ENCODE results near the gene GRK7.
A peak's percentile ranks its signal among the peaks of the same experiment; 100 is the strongest.
"Not testable (repeated sequence)": the region's sequence is repeated elsewhere in the genome, so short reads cannot be mapped to it uniquely, and the experiment has no call there.

The GRK7 gene

DNA sequence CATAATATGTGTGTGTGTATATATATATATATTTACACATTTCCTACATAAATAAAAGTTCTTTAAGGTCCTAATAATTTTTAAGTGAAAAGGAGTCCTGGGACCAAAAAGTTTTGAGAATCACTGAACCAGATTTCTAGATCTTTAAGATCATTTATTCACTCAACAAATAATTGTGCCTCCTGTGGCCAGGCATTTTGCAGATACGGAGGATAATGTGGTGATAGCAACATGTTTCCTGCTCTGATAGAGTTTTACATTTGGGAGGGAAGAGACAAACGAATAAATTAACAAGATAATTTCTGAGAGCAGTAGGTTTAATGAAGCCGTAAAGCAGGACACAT is 25.6 kb upstream of the GRK7 start:
- ATAC-seq (replicated peaks; ENCODE audit: extremely low read depth, poor library complexity, severe bottlenecking) (no peak), DNase-seq (ENCODE audit: low spot score in 2 of 2) (no peak)
- no peaks in the 10 kb centered on the region for H3K27me3 Mint-ChIP-seq
- peak overlapping the region; percentile 97 for H3K4me3 Mint-ChIP-seq
- H3K36me3 Mint-ChIP-seq (ENCODE audit: insufficient read depth), result peaks cover 18% of the 10 kb centered on the region
- no peaks in the 10 kb centered on the region for H3K9me3 Mint-ChIP-seq
- H3K4me1 Mint-ChIP-seq, result peaks cover 23% of the 10 kb centered on the region
- H3K27ac Mint-ChIP-seq (ENCODE audit: low read depth), result peak overlapping the region; percentile 98

DNA sequence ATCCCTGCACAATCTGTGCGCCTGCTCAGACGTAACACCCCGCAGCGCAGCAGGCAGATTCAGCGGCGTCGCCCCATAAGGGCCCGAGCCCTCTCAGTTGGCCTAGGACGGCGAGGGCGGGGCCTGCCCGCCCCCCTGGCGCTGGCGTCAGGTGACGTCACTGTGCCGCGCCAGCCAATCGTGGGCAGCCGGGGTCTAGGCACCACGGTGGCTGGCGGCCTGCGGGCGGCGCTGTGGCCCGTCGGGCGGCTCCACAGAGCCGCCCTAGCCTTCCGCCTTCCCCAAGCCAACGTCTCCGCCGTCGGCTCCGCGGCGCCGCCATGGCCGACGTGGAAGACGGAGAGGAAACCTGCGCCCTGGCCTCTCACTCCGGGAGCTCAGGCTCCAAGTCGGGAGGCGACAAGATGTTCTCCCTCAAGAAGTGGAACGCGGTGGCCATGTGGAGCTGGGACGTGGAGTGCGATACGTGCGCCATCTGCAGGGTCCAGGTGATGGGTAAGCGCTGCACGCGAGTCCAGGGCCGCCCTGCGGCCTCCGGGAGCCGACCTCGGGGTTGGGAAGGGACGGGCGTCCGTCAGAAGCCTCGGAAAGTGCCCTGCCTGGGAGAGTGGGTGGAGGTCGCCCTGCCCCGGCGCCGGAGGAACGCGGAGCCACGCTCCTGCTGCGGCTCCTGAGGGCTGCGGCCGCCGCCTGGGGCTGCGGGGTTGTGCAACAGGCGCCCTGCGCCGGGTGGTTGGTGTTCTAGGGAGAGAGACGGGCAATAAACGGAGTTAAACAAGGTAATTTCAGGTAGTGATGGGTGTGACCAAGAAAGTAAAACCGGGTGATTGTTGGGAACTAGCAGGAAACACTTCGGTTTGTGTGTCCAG is 25.0 kb upstream of the GRK7 start, which contains the start of gene RNF7:
RNF7 (plus strand) TSS at position 277 of the 869 bp plus-strand sequence; CDS start at position 321, 44 bp downstream.
- Mint-ChIP-seq H3K27me3 (no peaks in the 10 kb centered on the region), H3K36me3 (ENCODE audit: insufficient read depth) (peaks cover 21% of the 10 kb centered on the region), H3K4me1 (peaks cover 29% of the 10 kb centered on the region), H3K27ac (ENCODE audit: low read depth) (peak within 1 kb of the TSS; percentile 98), H3K9me3 (no peaks in the 10 kb centered on the region), H3K4me3 (peak within 1 kb of the TSS; percentile 97)
- peak; percentile 93 for ATAC-seq (replicated peaks; ENCODE audit: extremely low read depth, poor library complexity, severe bottlenecking)
- DNase-seq (ENCODE audit: low spot score in 2 of 2), result peak; percentile 93 to 97

GRCh38 chr3:141738891-141739363 is 24.3 kb upstream of the GRK7 start:
- H3K9me3 Mint-ChIP-seq, result no peaks in the 10 kb centered on the region
- peak overlapping the region; percentile 98 for H3K27ac Mint-ChIP-seq (ENCODE audit: low read depth)
- peaks cover 31% of the 10 kb centered on the region for H3K4me1 Mint-ChIP-seq
- DNase-seq (ENCODE audit: low spot score in 2 of 2) (no peak), ATAC-seq (replicated peaks; ENCODE audit: extremely low read depth, poor library complexity, severe bottlenecking) (no peak)
- H3K4me3 Mint-ChIP-seq, result peak overlapping the region; percentile 97
- H3K36me3 Mint-ChIP-seq (ENCODE audit: insufficient read depth), result peaks cover 23% of the 10 kb centered on the region
- no peaks in the 10 kb centered on the region for H3K27me3 Mint-ChIP-seq

DNA sequence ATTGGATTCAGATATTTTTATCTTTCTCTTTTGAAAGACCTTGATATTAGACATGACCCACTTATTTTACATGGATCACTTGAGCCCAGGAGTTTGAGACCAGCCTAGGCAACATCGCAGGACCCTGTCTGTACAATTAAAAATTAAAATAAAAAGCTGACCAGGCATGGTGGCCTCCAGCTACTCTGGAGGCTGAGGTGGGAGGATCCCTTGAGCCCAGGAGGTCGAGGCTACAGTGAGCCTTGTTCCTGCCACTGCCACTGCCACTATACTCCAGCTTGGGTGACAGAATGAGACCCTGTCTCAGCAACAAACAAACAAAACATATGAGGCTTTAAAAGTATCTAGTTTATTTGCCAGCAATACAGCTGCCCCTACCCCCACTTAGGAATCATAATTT is 23.5 kb upstream of the GRK7 start:
- H3K27ac Mint-ChIP-seq (ENCODE audit: low read depth), result peak overlapping the region; percentile 98
- H3K36me3 Mint-ChIP-seq (ENCODE audit: insufficient read depth), result peaks cover 30% of the 10 kb centered on the region
- peaks cover 39% of the 10 kb centered on the region for H3K4me1 Mint-ChIP-seq
- ATAC-seq (replicated peaks; ENCODE audit: extremely low read depth, poor library complexity, severe bottlenecking) (no peak), DNase-seq (ENCODE audit: low spot score in 2 of 2) (no peak)
- peak overlapping the region; percentile 97 for H3K4me3 Mint-ChIP-seq
- H3K9me3 Mint-ChIP-seq, result no peaks in the 10 kb centered on the region
- no peaks in the 10 kb centered on the region for H3K27me3 Mint-ChIP-seq

DNA sequence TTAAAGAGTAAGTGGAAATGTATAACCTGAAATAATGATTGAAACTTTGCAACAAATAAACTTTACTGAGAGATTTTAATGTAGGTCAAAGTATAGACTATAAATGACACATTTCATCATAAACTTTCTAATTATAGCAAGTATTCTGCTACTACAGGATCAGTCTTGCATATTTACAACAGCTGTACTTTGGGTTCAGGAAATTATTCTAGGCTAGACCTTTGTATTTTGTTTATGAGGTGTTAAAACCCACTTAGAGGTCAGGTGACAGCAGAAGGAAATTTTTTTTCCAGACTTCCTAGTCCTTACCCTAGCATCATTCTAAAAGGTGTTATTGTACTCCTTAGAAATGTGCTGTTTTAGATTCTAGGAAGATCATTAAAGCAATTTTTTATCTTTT is 22.9 kb upstream of the GRK7 start:
- Mint-ChIP-seq H3K36me3 (ENCODE audit: insufficient read depth) (peaks cover 35% of the 10 kb centered on the region), H3K27me3 (no peaks in the 10 kb centered on the region), H3K9me3 (no peaks in the 10 kb centered on the region), H3K27ac (ENCODE audit: low read depth) (peak overlapping the region; percentile 67), H3K4me1 (peaks cover 43% of the 10 kb centered on the region), H3K4me3 (peak overlapping the region; percentile 97)
- no peak for DNase-seq (ENCODE audit: low spot score in 2 of 2)
- ATAC-seq (replicated peaks; ENCODE audit: extremely low read depth, poor library complexity, severe bottlenecking), result no peak

DNA sequence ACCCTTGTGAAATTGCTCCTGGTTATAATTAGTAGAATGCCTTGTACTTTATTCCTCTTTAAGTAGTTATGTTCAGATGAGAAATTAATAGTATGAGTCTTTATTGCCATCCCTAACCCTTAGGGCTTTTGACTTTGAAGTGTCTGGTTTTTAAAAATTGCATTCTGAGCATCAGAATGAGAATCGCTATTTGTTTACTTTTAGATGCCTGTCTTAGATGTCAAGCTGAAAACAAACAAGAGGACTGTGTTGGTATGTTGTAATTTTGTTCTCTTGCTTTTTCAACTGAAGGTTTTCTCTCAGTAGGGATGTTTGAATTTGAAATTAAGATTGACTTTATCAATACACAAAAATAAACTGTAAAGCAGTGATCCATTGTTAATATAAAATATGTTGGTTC is 19.9 kb upstream of the GRK7 start:
- Mint-ChIP-seq H3K4me1 (peaks cover 43% of the 10 kb centered on the region), H3K36me3 (ENCODE audit: insufficient read depth) (peaks cover 48% of the 10 kb centered on the region), H3K9me3 (no peaks in the 10 kb centered on the region), H3K27me3 (no peaks in the 10 kb centered on the region), H3K27ac (ENCODE audit: low read depth) (no peak overlapping the region), H3K4me3 (no peak overlapping the region)
- DNase-seq (ENCODE audit: low spot score in 2 of 2), result no peak
- ATAC-seq (replicated peaks; ENCODE audit: extremely low read depth, poor library complexity, severe bottlenecking), result no peak

DNA sequence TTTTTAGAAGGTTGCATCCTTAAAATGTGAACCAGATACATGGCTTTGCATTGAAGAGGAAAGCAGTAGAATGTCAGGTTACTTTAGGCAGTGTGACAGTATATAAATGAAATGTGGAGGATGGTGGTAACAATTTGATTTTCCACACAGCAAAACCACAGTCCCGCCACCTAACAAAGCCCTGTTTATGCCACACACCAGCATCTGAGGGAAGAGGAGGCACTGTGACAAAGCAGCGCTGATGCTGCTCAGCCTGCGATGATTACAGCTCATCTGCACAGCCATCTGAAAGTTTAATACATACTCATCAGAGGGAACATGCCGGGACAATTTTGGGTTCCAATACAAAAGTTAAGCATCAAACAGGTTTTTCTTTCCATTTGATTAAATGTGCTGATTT is 16.2 kb upstream of the GRK7 start:
- H3K9me3 Mint-ChIP-seq, result no peaks in the 10 kb centered on the region
- peaks cover 45% of the 10 kb centered on the region for H3K36me3 Mint-ChIP-seq (ENCODE audit: insufficient read depth)
- no peaks in the 10 kb centered on the region for H3K27me3 Mint-ChIP-seq
- DNase-seq (ENCODE audit: low spot score in 2 of 2), result no peak
- H3K4me3 Mint-ChIP-seq, result no peak overlapping the region
- peaks cover 23% of the 10 kb centered on the region for H3K4me1 Mint-ChIP-seq
- ATAC-seq (replicated peaks; ENCODE audit: extremely low read depth, poor library complexity, severe bottlenecking), result no peak
- H3K27ac Mint-ChIP-seq (ENCODE audit: low read depth), result no peak overlapping the region

DNA sequence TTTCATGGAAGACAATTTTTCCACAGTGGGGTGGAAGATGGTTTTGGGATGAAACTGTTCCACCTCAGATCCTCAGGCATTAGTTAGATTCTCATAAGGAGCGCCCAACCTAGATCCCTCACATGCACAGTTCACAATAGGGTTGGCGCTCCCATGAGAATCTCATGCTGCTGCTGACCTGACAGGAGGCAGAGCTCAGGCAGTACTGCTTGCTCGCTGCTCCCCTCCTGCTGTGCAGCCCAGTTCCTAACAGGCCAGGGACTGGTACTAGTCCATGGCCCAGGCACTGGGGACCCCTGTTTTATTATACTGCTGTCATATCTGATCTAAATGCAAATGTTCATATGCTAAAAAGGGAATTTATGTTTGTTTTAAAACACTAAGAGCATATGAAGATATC is 9.8 kb upstream of the GRK7 start:
- Mint-ChIP-seq H3K27me3 (no peaks in the 10 kb centered on the region), H3K4me3 (no peak overlapping the region), H3K27ac (ENCODE audit: low read depth) (no peak overlapping the region), H3K9me3 (no peaks in the 10 kb centered on the region), H3K4me1 (no peaks in the 10 kb centered on the region), H3K36me3 (ENCODE audit: insufficient read depth) (peaks cover 7% of the 10 kb centered on the region)
- DNase-seq (ENCODE audit: low spot score in 2 of 2) (no peak), ATAC-seq (replicated peaks; ENCODE audit: extremely low read depth, poor library complexity, severe bottlenecking) (no peak)

DNA sequence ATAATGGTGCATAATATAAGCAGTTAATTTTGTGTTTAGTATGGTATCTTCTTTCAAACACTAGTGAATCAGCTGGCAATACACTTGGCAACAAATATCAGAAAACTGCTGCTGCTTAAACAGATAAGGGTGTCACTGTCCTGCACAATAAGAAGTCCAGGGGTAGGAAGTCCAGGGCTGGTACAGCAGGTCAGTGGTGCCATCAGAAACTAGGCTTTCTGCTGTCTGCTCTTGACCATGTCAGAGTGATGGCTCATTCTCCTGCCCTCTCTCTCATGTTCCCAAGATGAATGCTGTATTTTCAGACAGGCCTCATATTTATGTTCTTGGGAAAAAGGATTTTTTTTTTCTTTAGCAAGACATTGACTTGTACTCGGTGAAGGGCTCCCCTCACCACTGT is 9.2 kb upstream of the GRK7 start:
- Mint-ChIP-seq H3K36me3 (ENCODE audit: insufficient read depth) (peaks cover 4% of the 10 kb centered on the region), H3K4me1 (no peaks in the 10 kb centered on the region)

GRCh38 chr3:141762552-141762951 is 656 bp upstream of the GRK7 start:
- not testable (repeated sequence) for DNase-seq (ENCODE audit: low spot score in 2 of 2); H3K9me3 Mint-ChIP-seq; H3K27ac Mint-ChIP-seq (ENCODE audit: low read depth); H3K4me3 Mint-ChIP-seq; H3K4me1 Mint-ChIP-seq; H3K36me3 Mint-ChIP-seq (ENCODE audit: insufficient read depth); H3K27me3 Mint-ChIP-seq; ATAC-seq (replicated peaks; ENCODE audit: extremely low read depth, poor library complexity, severe bottlenecking)

More for the DNA sequence above, 9.2 kb upstream of the GRK7 start:
- H3K27ac Mint-ChIP-seq (ENCODE audit: low read depth), result no peak overlapping the region
- H3K9me3 Mint-ChIP-seq, result no peaks in the 10 kb centered on the region
- no peak for DNase-seq (ENCODE audit: low spot score in 2 of 2)
- H3K27me3 Mint-ChIP-seq, result no peaks in the 10 kb centered on the region
- no peak overlapping the region for H3K4me3 Mint-ChIP-seq
- no peak for ATAC-seq (replicated peaks; ENCODE audit: extremely low read depth, poor library complexity, severe bottlenecking)

DNA sequence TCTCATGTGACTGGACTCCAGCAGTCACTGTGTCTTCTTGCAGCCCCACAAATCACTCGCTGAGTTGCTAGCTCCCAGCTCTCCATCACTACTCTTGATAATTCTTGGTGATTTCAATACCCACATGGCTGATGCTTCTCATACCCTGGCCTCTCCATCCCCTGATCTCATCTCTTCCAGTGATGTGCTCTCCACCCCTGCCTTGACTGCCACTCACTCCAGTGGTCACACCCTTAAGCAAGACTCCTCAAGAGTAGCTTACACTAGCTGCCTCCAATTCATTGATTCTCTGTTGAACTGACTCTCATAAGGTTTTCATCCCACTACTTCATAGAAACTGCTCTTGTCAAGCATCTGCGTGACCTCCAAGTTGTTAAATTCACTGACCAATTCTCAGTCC is 837 bp downstream of the GRK7 start:
- DNase-seq (ENCODE audit: low spot score in 2 of 2), result no peak
- H3K27me3 Mint-ChIP-seq, result no peaks in the 10 kb centered on the region
- no peaks in the 10 kb centered on the region for H3K36me3 Mint-ChIP-seq (ENCODE audit: insufficient read depth)
- H3K4me1 Mint-ChIP-seq, result peaks cover 5% of the 10 kb centered on the region
- no peak for ATAC-seq (replicated peaks; ENCODE audit: extremely low read depth, poor library complexity, severe bottlenecking)
- no peaks in the 10 kb centered on the region for H3K9me3 Mint-ChIP-seq
- no peak overlapping the region for H3K27ac Mint-ChIP-seq (ENCODE audit: low read depth)
- H3K4me3 Mint-ChIP-seq, result no peak overlapping the region

GRCh38 chr3:141764465-141764864 is 1.3 kb downstream of the GRK7 start:
- H3K4me1 Mint-ChIP-seq, result peaks cover 5% of the 10 kb centered on the region
- no peak for ATAC-seq (replicated peaks; ENCODE audit: extremely low read depth, poor library complexity, severe bottlenecking)

GRCh38 chr3:141764986-141765385 is 1.8 kb downstream of the GRK7 start:
- ATAC-seq (replicated peaks; ENCODE audit: extremely low read depth, poor library complexity, severe bottlenecking) (no peak), DNase-seq (ENCODE audit: low spot score in 2 of 2) (no peak)
- Mint-ChIP-seq H3K4me1 (peaks cover 5% of the 10 kb centered on the region), H3K27ac (ENCODE audit: low read depth) (no peak overlapping the region), H3K27me3 (no peaks in the 10 kb centered on the region), H3K4me3 (no peak overlapping the region), H3K9me3 (no peaks in the 10 kb centered on the region), H3K36me3 (ENCODE audit: insufficient read depth) (no peaks in the 10 kb centered on the region)

More at GRCh38 chr3:141764465-141764864, 1.3 kb downstream of the GRK7 start:
- H3K27me3 Mint-ChIP-seq, result no peaks in the 10 kb centered on the region
- DNase-seq (ENCODE audit: low spot score in 2 of 2), result no peak
- no peaks in the 10 kb centered on the region for H3K9me3 Mint-ChIP-seq
- no peaks in the 10 kb centered on the region for H3K36me3 Mint-ChIP-seq (ENCODE audit: insufficient read depth)
- H3K27ac Mint-ChIP-seq (ENCODE audit: low read depth), result no peak overlapping the region
- no peak overlapping the region for H3K4me3 Mint-ChIP-seq

All from central memory CD8-positive, alpha-beta T cell (primary cell).